K562 (cell line): Measurements from ENCODE around the gene SIK1. TPM values are rescaled to one million over a fixed set of nuclear protein-coding genes. Genes with fewer than 3 reads are reported as not detected.
"Not testable (repeated sequence)": the region's sequence is repeated elsewhere in the genome, so short reads cannot be mapped to it uniquely, and the experiment has no call there.

Experiments used
- ATAC-seq: fragments of 200-7000 bp; cut with Tn5 transposase; 3 replicates; pipeline ENCODE4 v1.9.1; 2020; ENCODE audit warnings: moderate library complexity
- BruUV-seq: library from RNA; stranded (reverse); fragments of 400-500 nt; replicated peaks from 2 replicates; lab custom pipeline; 2021; lab: Mats Ljungman, UMichigan
- CTCF ChIA-PET: fragments of 300-600 bp; formaldehyde crosslinking; extraction: SDS; loops from one replicate; lab custom pipeline; 2021; ENCODE audit warnings: low intra/inter-chr PET ratio; lab: Yijun Ruan, JAX
- POLR2A ChIA-PET: fragments of 300-600, 350-650 bp; sonication (Branson Sonifier 250); formaldehyde crosslinking; extraction: SDS; loops from one replicate; lab custom pipeline; 2021; ENCODE audit warnings: antibody characterized with exemption, inconsistent platforms; lab: Yijun Ruan, JAX
- DNase-seq, 4 experiments: peaks; one replicate each; pipeline versions ENCODE4 v3.0.0 to v3.0.0-alpha.2; 2011 to 2018; ENCODE audit warnings: low spot score in 3 of 4, mixed read lengths in 3 of 4; ENCODE audit errors: extremely low read depth in 1 of 4
- FAIRE-seq: peaks from 2 replicates; lab custom pipeline; 2011; peaks lifted over from hg19 to GRCh38; lab: Jason Lieb, UNC
- H2AFZ ChIP-seq: 2 replicates; pipeline ENCODE4 v1.6.0; 2011; ENCODE audit warnings: low read depth, low read length, control low read depth, inconsistent platforms
- H3K27ac ChIP-seq: fragments of 200-600 bp; 3 replicates; pipeline ENCODE4 v1.8.0; 2011; ENCODE audit warnings: low read depth, mild to moderate bottlenecking, control low read depth, inconsistent platforms, low read length, moderate library complexity, mixed read lengths; ENCODE audit errors: extremely low read depth
- H3K27me3 ChIP-seq, 2 experiments: fragments of 300-600 bp in 1 of 2; 2 replicates in 1 of 2; 3 replicates in 1 of 2; pipeline versions ENCODE4 v1.6.0 to v1.8.0; 2011; ENCODE audit warnings: inconsistent platforms in 2 of 2, low read length in 2 of 2, mild to moderate bottlenecking in 1 of 2, mixed read lengths in 1 of 2, moderate library complexity in 1 of 2; ENCODE audit not compliant: control insufficient read depth in 2 of 2, insufficient read depth in 2 of 2
- H3K36me3 ChIP-seq: fragments of 300-600 bp; 3 replicates; pipeline ENCODE4 v1.8.0; 2011; ENCODE audit warnings: mild to moderate bottlenecking, low read length, inconsistent platforms; ENCODE audit not compliant: control insufficient read depth, insufficient read depth
- H3K4me1 ChIP-seq, 2 experiments: fragments of 200-600 bp in 1 of 2; replicated peaks in 1 of 2; 2 replicates in 1 of 2; 3 replicates in 1 of 2; pipeline versions ENCODE4 v1.5.1 to v1.8.0; 2011; ENCODE audit warnings: inconsistent platforms in 2 of 2, low read length in 2 of 2, mild to moderate bottlenecking in 1 of 2, mixed read lengths in 1 of 2, moderate library complexity in 1 of 2; ENCODE audit not compliant: control insufficient read depth in 2 of 2, insufficient read depth in 2 of 2
- H3K4me2 ChIP-seq: 2 replicates; pipeline ENCODE4 v1.6.1; 2011; ENCODE audit warnings: low read length, control low read depth, inconsistent platforms, mixed read lengths; ENCODE audit not compliant: insufficient read depth
- H3K4me3 ChIP-seq: fragments of 200-600 bp; sonication (generic), shearing (Covaris generic); 2 replicates; pipeline ENCODE4 v1.5.1; 2016; ENCODE audit warnings: control low read depth, inconsistent platforms
- H3K79me2 ChIP-seq: fragments of 200-600 bp; 3 replicates; pipeline ENCODE4 v1.8.0; 2011; ENCODE audit warnings: low read length, inconsistent platforms; ENCODE audit not compliant: control insufficient read depth, insufficient read depth
- H3K9ac ChIP-seq, 2 experiments: 2 replicates each; pipeline versions ENCODE4 v1.6.0 to v1.6.1; 2011; ENCODE audit warnings: low read depth in 2 of 2, low read length in 2 of 2, control low read depth in 1 of 2, inconsistent platforms in 1 of 2, mild to moderate bottlenecking in 1 of 2, mixed read lengths in 1 of 2; ENCODE audit not compliant: insufficient read depth in 1 of 2
- H3K9me1 ChIP-seq: one replicate; pipeline ENCODE4 v1.6.0; 2011; ENCODE audit warnings: inconsistent platforms, mild to moderate bottlenecking, low read length, moderate library complexity; ENCODE audit not compliant: control insufficient read depth, insufficient read depth
- H3K9me3 ChIP-seq: replicated peaks from 2 replicates; pipeline ENCODE4 v1.5.1; 2011; ENCODE audit warnings: low read depth, low read length, inconsistent platforms; ENCODE audit not compliant: control insufficient read depth, insufficient read depth
- H4K20me1 ChIP-seq: replicated peaks from 2 replicates; pipeline ENCODE4 v1.6.1; 2011; ENCODE audit warnings: low read length, inconsistent platforms, mixed read lengths; ENCODE audit not compliant: control insufficient read depth, insufficient read depth
- WGBS: fragments of 100-300 bp; shearing (Covaris generic); methylation state at CpG from one replicate; pipeline ENCODE4 v1.1.6; 2016; ENCODE audit warnings: low coverage, mixed read lengths; ENCODE audit not compliant: insufficient coverage; ENCODE audit errors: missing lambda C conversion rate; 5-methylcytosine and 5-hydroxymethylcytosine counted together
- in situ Hi-C: fragments of 300-500 bp; cut with MboI; formaldehyde crosslinking; loops from 4 replicates; pipeline ENCODE4 v1.15.0; 2018; ENCODE audit warnings: inconsistent platforms, mixed read lengths
- intact Hi-C: fragments of 100-400 bp; cut with micrococcal nuclease; formaldehyde crosslinking; loops from 2 replicates; pipeline ENCODE4 v1.14.2; 2022
- polyA plus RNA-seq, 8 experiments: library from polyadenylated mRNA; depleted of rRNA in 4 of 8; stranded (reverse) in 5 of 8; unstranded in 3 of 8; fragments of >200 nt; fragmentation: Nextera tagmentation in 2 of 8; fragmentation: Illumina TruSeq in 1 of 8; extraction: Ambion mirVana in 2 of 8; extraction: Trizol in 1 of 8; gene quantifications; 2 replicates each; pipeline versions ENCODE4 v1.2.1 to v1.2.3, GENCODE V29; 2011 to 2014; ENCODE audit warnings: inconsistent platforms in 1 of 8, missing spikeins in 1 of 8
- total RNA-seq, 7 experiments: library from RNA; depleted of rRNA in 6 of 7; stranded (reverse); fragments of >200 nt in 6 of 7; fragmentation: Illumina TruSeq in 2 of 7; extraction: Trizol in 2 of 7; gene quantifications; 2 replicates each; pipeline versions ENCODE4 v1.2.1 to v1.2.3, GENCODE V29; 2011 to 2021; ENCODE audit warnings: low replicate concordance in 1 of 7

Gene SIK1
- total and polyA plus RNA-seq, 9 of the 15 experiments (the other 6 are each of a cell fraction or from before 2014, with no cell fraction given) = 0.45 to 4.3 (median 1.8) TPM; not detected in 2

- H3K4me1 ChIP-seq, H3K27ac ChIP-seq, H3K36me3 ChIP-seq, DNase-seq, H3K79me2 ChIP-seq, H3K9me3 ChIP-seq, FAIRE-seq, H4K20me1 ChIP-seq, H2AFZ ChIP-seq, H3K27me3 ChIP-seq, H3K4me2 ChIP-seq, H3K4me3 ChIP-seq, in situ Hi-C loops, POLR2A ChIA-PET, BruUV-seq, CTCF ChIA-PET, H3K9ac ChIP-seq, intact Hi-C loops, H3K9me1 ChIP-seq: not testable (repeated sequence)
- ATAC-seq = peak; percentile 63
- WGBS = no CpG with 5 or more reads among the region's 27 CpGs
Measured at GRCh38 chr21:43410456-43411068, 16.4 kb downstream of the SIK1 start.

GRCh38 chr21:43407139-43407538 lies 19.8 kb downstream of the SIK1 start:
- WGBS = no CpG with 5 or more reads among the region's 13 CpGs
- intact Hi-C loops, H3K79me2 ChIP-seq, in situ Hi-C loops, H3K9me3 ChIP-seq, H3K27me3 ChIP-seq, ATAC-seq, H3K27ac ChIP-seq, H4K20me1 ChIP-seq, H3K4me3 ChIP-seq, FAIRE-seq, POLR2A ChIA-PET, DNase-seq, H3K4me2 ChIP-seq, CTCF ChIA-PET, H3K4me1 ChIP-seq, H3K36me3 ChIP-seq, BruUV-seq, H3K9me1 ChIP-seq, H2AFZ ChIP-seq, H3K9ac ChIP-seq: not testable (repeated sequence)

GRCh38 chr21:43404450-43404849 lies 22.5 kb downstream of the SIK1 start:
- CTCF ChIA-PET, in situ Hi-C loops, H3K79me2 ChIP-seq, H3K4me2 ChIP-seq, H3K36me3 ChIP-seq, H3K9ac ChIP-seq, FAIRE-seq, H3K4me3 ChIP-seq, DNase-seq, H2AFZ ChIP-seq, ATAC-seq, H3K4me1 ChIP-seq, H3K27me3 ChIP-seq, H3K27ac ChIP-seq, H4K20me1 ChIP-seq, BruUV-seq, POLR2A ChIA-PET, H3K9me3 ChIP-seq, H3K9me1 ChIP-seq, intact Hi-C loops: not testable (repeated sequence)
- no CpG with 5 or more reads among the region's 14 CpGs for WGBS
